HL-60 (cell line): Measurements from ENCODE around the gene PPP1R16B.

Source experiments
- GABPA ChIP-seq: IDR thresholded peaks from 2 replicates; pipeline ENCODE4 v1.6.1; 2012; ENCODE audit warnings: low read depth
- TF ChIP-seq, protein P1 (sequence below): IDR thresholded peaks from 2 replicates; pipeline ENCODE4 v1.6.1; 2012; ENCODE audit warnings: low read depth; ENCODE audit not compliant: insufficient replicate concordance

DNA sequence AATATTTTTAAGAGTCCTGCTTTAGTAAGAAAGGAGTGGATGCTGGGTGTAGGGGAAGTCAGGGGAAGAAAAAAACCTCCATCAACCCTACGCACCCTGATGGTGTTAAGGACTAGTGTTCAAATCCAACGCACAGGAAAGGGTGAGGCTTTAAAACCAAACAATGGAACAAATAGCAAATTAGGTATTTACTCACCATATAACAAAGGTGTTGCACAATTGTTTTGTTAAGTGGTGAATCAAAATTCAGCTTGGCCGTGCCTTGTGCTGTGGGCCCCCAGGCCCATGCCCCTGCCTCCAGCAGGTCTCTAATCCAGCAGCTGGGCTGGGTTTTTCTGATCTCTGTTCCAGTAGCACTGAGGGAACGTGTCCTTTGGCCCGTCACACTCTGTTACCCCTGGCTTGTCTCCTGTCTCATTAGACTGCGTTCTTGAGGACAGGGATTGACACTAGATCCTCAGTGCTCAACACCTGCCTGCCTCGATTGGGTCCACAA is 132.5 kb downstream of the PPP1R16B start:
- TF ChIP-seq, protein P1, sequence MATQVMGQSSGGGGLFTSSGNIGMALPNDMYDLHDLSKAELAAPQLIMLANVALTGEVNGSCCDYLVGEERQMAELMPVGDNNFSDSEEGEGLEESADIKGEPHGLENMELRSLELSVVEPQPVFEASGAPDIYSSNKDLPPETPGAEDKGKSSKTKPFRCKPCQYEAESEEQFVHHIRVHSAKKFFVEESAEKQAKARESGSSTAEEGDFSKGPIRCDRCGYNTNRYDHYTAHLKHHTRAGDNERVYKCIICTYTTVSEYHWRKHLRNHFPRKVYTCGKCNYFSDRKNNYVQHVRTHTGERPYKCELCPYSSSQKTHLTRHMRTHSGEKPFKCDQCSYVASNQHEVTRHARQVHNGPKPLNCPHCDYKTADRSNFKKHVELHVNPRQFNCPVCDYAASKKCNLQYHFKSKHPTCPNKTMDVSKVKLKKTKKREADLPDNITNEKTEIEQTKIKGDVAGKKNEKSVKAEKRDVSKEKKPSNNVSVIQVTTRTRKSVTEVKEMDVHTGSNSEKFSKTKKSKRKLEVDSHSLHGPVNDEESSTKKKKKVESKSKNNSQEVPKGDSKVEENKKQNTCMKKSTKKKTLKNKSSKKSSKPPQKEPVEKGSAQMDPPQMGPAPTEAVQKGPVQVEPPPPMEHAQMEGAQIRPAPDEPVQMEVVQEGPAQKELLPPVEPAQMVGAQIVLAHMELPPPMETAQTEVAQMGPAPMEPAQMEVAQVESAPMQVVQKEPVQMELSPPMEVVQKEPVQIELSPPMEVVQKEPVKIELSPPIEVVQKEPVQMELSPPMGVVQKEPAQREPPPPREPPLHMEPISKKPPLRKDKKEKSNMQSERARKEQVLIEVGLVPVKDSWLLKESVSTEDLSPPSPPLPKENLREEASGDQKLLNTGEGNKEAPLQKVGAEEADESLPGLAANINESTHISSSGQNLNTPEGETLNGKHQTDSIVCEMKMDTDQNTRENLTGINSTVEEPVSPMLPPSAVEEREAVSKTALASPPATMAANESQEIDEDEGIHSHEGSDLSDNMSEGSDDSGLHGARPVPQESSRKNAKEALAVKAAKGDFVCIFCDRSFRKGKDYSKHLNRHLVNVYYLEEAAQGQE: no peak
- TF ChIP-seq GABPA: no peak
